Measurements from ENCODE around the gene FBXL19.

The FBXL19 gene

DNA sequence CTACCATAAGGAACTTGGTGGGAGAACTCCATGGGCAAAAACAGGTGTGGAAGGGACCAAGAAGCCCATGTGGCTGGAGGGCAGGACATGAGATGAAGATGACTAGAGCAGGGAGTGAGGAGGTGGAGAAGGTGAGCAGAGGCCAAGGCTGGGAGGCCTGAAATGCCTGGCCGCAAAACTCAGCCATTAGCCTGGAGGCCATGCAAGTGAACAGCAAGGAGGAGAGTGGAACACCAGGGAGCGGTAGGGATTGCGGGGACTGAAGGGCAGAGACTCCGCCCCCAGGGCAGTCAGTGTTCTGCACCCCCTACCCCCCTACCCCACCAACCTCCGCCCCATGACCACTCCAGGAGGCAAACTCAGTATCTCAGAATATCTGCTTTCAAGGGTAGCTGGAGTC lies 46.5 kb upstream of the FBXL19 start:
- DNase-seq (ENCODE audit: low read depth): no peak
- peak overlapping the region; percentile 25 for H3K4me3 ChIP-seq (ENCODE audit: low read depth, low read length)
- TF ChIP-seq CTCF (IDR thresholded peaks at IDR 0.05; ENCODE audit: low read depth, low read length) (no peak), MAX (IDR thresholded peaks at IDR 0.05; ENCODE audit: low read depth, low read length) (no peak), MYC (IDR thresholded peaks at IDR 0.05; ENCODE audit: low read depth, low read length) (no peak), POLR2A (IDR thresholded peaks at IDR 0.05; ENCODE audit: extremely low read depth, insufficient read length) (no peak)

DNA sequence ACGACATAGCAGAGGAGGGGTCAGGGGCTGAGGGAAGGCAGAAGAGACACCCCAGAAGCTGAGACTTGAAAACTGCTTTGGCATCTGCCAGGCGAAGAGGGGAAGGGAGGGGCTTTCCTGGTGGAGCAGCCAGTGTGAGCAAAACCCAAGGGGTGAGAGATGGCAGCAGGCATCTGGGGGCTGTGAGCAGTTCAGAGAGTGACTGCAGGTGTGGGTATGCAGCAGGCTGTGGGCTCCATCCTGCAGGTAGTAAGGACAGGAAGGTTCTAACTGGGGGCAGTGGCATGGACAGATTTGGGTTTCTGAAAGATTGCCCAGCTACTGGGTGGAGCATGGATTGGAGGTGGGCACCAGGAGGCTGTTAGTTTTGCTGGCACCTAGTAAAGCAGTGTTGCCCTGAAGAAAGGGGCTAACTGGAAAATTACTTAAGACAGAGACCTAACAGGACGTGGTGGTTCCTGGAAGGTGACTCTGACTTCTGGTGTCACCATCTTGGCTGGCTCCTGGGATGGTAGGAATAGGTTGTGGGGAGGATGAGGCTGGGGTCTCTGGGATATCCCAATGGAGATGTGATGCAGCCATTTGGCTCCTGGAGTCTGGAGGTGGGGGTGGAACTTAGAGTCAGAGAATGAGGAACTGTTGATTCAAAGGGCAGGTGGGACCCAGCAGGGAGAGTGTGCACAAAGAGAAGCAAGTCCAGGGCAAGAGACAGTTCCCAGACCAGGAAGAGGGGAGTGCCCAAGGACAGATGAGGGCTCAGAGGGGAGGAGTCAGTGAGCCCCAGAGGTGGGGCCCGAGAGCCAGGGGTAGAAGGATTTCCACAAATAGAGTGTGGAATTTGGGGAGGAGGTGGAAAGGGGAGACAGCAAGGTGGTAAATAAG lies 40.7 kb upstream of the FBXL19 start:
- DNase-seq (ENCODE audit: low read depth): peak; percentile 34
- TF ChIP-seq POLR2A (IDR thresholded peaks at IDR 0.05; ENCODE audit: extremely low read depth, insufficient read length) (no peak), CTCF (IDR thresholded peaks at IDR 0.05; ENCODE audit: low read depth, low read length) (no peak)
- no peak overlapping the region for H3K4me3 ChIP-seq (ENCODE audit: low read depth, low read length)

- DNase-seq (ENCODE audit: low read depth): no peak
- no peak for TF ChIP-seq MYC (IDR thresholded peaks at IDR 0.05; ENCODE audit: low read depth, low read length)
- TF ChIP-seq MAX (IDR thresholded peaks at IDR 0.05; ENCODE audit: low read depth, low read length): no peak
- TF ChIP-seq POLR2A (IDR thresholded peaks at IDR 0.05; ENCODE audit: extremely low read depth, insufficient read length): no peak
- TF ChIP-seq CTCF (IDR thresholded peaks at IDR 0.05; ENCODE audit: low read depth, low read length): no peak
- no peak overlapping the region for H3K4me3 ChIP-seq (ENCODE audit: low read depth, low read length)
Observed at GRCh38 chr16:30884760-30885159, 38.6 kb upstream of the FBXL19 start.

GRCh38 chr16:30885196-30885595 lies 38.2 kb upstream of the FBXL19 start:
- TF ChIP-seq MAX (IDR thresholded peaks at IDR 0.05; ENCODE audit: low read depth, low read length): no peak
- no peak for TF ChIP-seq MYC (IDR thresholded peaks at IDR 0.05; ENCODE audit: low read depth, low read length)
- TF ChIP-seq POLR2A (IDR thresholded peaks at IDR 0.05; ENCODE audit: extremely low read depth, insufficient read length): no peak
- TF ChIP-seq CTCF (IDR thresholded peaks at IDR 0.05; ENCODE audit: low read depth, low read length): no peak
- H3K4me3 ChIP-seq (ENCODE audit: low read depth, low read length): no peak overlapping the region
- no peak for DNase-seq (ENCODE audit: low read depth)

DNA sequence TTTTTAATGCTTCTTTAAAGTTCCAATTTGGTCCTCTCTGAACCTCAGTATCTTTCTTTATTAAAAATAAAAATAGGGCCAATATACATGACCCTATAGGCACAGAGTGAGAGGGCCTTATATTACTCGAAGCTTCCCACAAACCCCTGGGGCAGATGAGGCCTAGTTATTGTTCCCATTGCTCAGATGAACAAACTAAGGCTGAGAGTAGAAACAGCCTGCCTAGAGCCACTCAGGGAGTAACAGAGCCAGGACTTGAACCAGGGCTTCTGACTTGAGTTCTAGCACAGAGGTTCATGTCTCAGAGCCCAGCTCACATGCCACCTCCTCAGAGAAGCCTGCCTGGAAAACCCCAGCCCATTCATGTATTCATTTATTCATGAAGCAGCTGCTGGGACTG lies 37.2 kb upstream of the FBXL19 start:
- DNase-seq (ENCODE audit: low read depth): no peak
- no peak overlapping the region for H3K4me3 ChIP-seq (ENCODE audit: low read depth, low read length)
- TF ChIP-seq MYC (IDR thresholded peaks at IDR 0.05; ENCODE audit: low read depth, low read length) (no peak), CTCF (IDR thresholded peaks at IDR 0.05; ENCODE audit: low read depth, low read length) (no peak), POLR2A (IDR thresholded peaks at IDR 0.05; ENCODE audit: extremely low read depth, insufficient read length) (no peak), MAX (IDR thresholded peaks at IDR 0.05; ENCODE audit: low read depth, low read length) (no peak)

All from NB4 (cell line).